A673 (cell line): ENCODE results near the gene TTLL12.

Source experiments
- CTCF ChIP-seq: fragments of 300-800, 200-600 bp; sonication (generic); conservative IDR thresholded peaks from 2 replicates; pipeline ENCODE4 v1.5.1; 2017; ENCODE audit warnings: low read depth, mild to moderate bottlenecking, antibody characterized with exemption, low read length, moderate library complexity, mixed read lengths
- EZH2 ChIP-seq: fragments of 200-600 bp; sonication (generic); IDR thresholded peaks from 2 replicates; pipeline ENCODE4 v1.6.1; 2017; ENCODE audit warnings: borderline replicate concordance, low read depth, mild to moderate bottlenecking, mixed read lengths, antibody characterized with exemption, low read length; ENCODE audit not compliant: poor library complexity, severe bottlenecking

GRCh38 chr22:43217285-43218030 lies 30.5 kb upstream of the TTLL12 start:
- TF ChIP-seq EZH2 (no peak), CTCF (no peak)
